Prostate gland (tissue), 2 donors: Measurements from ENCODE around the gene INPP5A.

Experiments
- POLR2A ChIP-seq: fragments of 450-650 bp; IDR thresholded peaks from one replicate; pipeline ENCODE4 v1.6.1; 2016; ENCODE audit warnings: antibody characterized with exemption, mild to moderate bottlenecking
- POLR2AphosphoS5 ChIP-seq: sonication (generic); formaldehyde crosslinking; IDR thresholded peaks from one replicate; pipeline ENCODE4 v1.6.1; 2017; ENCODE audit warnings: antibody characterized with exemption
- TF ChIP-seq, protein P1 (sequence below), 4 experiments: fragments of 200-600 bp in 2 of 4; fragments of 450-650 bp in 2 of 4; sonication (generic) in 2 of 4; IDR thresholded peaks; 1 replicate in 3 of 4; 2 replicates in 1 of 4; pipeline ENCODE4 v1.5.1; 2016 to 2019; ENCODE audit warnings: antibody characterized with exemption in 4 of 4, mild to moderate bottlenecking in 2 of 4, moderate library complexity in 2 of 4

DNA sequence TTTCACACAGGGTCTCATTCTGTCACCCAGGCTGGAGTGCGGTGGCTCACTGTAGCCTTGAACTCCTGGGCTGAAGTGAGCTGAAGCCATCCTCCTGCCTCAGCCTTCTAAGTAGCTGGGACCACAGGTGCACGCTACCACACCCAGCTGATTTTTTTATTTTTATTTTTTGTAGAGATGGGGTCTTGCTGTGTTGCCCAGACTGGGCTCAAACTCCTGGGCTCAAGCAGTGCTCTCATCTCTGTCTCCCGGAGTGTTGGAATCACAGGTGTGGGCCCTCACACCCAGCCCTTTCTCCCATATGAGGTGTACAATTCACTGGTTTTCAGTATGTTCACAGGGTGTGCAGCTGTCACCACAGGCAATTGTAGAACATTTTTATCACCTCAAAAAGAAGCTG, 5.2 kb downstream of the INPP5A start:
- TF ChIP-seq POLR2A (no peak), POLR2AphosphoS5 (no peak)
- TF ChIP-seq, protein P1, sequence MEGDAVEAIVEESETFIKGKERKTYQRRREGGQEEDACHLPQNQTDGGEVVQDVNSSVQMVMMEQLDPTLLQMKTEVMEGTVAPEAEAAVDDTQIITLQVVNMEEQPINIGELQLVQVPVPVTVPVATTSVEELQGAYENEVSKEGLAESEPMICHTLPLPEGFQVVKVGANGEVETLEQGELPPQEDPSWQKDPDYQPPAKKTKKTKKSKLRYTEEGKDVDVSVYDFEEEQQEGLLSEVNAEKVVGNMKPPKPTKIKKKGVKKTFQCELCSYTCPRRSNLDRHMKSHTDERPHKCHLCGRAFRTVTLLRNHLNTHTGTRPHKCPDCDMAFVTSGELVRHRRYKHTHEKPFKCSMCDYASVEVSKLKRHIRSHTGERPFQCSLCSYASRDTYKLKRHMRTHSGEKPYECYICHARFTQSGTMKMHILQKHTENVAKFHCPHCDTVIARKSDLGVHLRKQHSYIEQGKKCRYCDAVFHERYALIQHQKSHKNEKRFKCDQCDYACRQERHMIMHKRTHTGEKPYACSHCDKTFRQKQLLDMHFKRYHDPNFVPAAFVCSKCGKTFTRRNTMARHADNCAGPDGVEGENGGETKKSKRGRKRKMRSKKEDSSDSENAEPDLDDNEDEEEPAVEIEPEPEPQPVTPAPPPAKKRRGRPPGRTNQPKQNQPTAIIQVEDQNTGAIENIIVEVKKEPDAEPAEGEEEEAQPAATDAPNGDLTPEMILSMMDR (IDR thresholded peaks at IDR 0.05), result no peak
